Lung (tissue), 12 donors: ENCODE results near the gene RNF19B. TPM values are rescaled to one million over a fixed set of nuclear protein-coding genes. Genes with fewer than 3 reads are reported as not detected.

Experiments
- ATAC-seq: fragments of 200-7000 bp; cut with Tn5 transposase; one replicate; pipeline ENCODE4 v1.9.1; 2020; ENCODE audit warnings: moderate number of reproducible peaks; ENCODE audit not compliant: insufficient read depth, low FRiP score
- DNase-seq, 3 donors: peaks; one replicate each; pipeline ENCODE4 v3.0.0-alpha.2; 2013 to 2017
- H3K27ac ChIP-seq, 2 donors: one replicate each; pipeline ENCODE4 v1.5.1; 2013; ENCODE audit warnings: mild to moderate bottlenecking in 2 of 2, moderate library complexity in 2 of 2, control low read depth in 1 of 2, inconsistent platforms in 1 of 2, low read depth in 1 of 2, low read length in 1 of 2
- H3K27me3 ChIP-seq, 3 donors: one replicate each; pipeline ENCODE4 v1.5.1; 2013; ENCODE audit warnings: low read length in 2 of 3; ENCODE audit not compliant: control insufficient read depth in 3 of 3, insufficient read depth in 3 of 3
- H3K36me3 ChIP-seq, 4 donors: one replicate each; pipeline ENCODE4 v1.5.1; 2013; ENCODE audit warnings: low read length in 4 of 4, mild to moderate bottlenecking in 1 of 4, moderate library complexity in 1 of 4; ENCODE audit not compliant: control insufficient read depth in 4 of 4, insufficient read depth in 4 of 4
- H3K4me1 ChIP-seq, 5 donors: one replicate each; pipeline ENCODE4 v1.5.1; 2013; ENCODE audit warnings: low read length in 5 of 5, mild to moderate bottlenecking in 2 of 5, moderate library complexity in 1 of 5; ENCODE audit not compliant: control insufficient read depth in 5 of 5, insufficient read depth in 5 of 5
- H3K4me3 ChIP-seq: one replicate; pipeline ENCODE4 v1.5.1; 2013; ENCODE audit warnings: mild to moderate bottlenecking, control low read depth, moderate library complexity
- H3K9ac ChIP-seq, 2 donors: one replicate each; pipeline ENCODE4 v1.5.1; 2013; ENCODE audit warnings: low read length in 2 of 2, control low read depth in 1 of 2; ENCODE audit not compliant: insufficient read depth in 1 of 2
- H3K9me3 ChIP-seq, 4 donors: one replicate each; pipeline ENCODE4 v1.5.1; 2013; ENCODE audit warnings: low read length in 3 of 4, mild to moderate bottlenecking in 1 of 4, moderate library complexity in 1 of 4; ENCODE audit not compliant: control insufficient read depth in 4 of 4, insufficient read depth in 3 of 4
- WGBS, 2 donors: extraction: QIAGEN DNeasy Blood & Tissue Kit; methylation state at CpG; one replicate each; pipeline ENCODE4 v1.1.7; 2013; 5-methylcytosine and 5-hydroxymethylcytosine counted together
- polyA plus RNA-seq, 2 donors: library from polyadenylated mRNA; stranded (reverse); fragments of 200-250 nt; gene quantifications; one replicate each; pipeline ENCODE4 v1.2.1, GENCODE V29; 2013
- total RNA-seq, 2 donors: library from RNA; depleted of rRNA in 1 of 2; stranded (reverse); fragments of >200 nt in 1 of 2; gene quantifications; one replicate each; pipeline ENCODE4 v1.2.1, GENCODE V29; 2014 to 2021
- TF ChIP-seq, protein P1 (sequence below): IDR thresholded peaks from 2 replicates; pipeline ENCODE4 v1.5.1; 2012; ENCODE audit warnings: mild to moderate bottlenecking; ENCODE audit errors: control extremely low read depth, extremely low read depth
- donor health status: control.
- donor health status: control.
- donor health status: Bipolar disorder and iron deficiency.
- donor health status: healthy.
- donor health status: DM: yes; HTN: yes; CAD: no.

RNF19B gene
- total and polyA plus RNA-seq, 4 donors = 5.1 to 65.9 (median 26.8) TPM

- 73 to 74% methylated on average over 6 of the region's 6 CpGs for WGBS, 2 donors
- ATAC-seq (no peak), DNase-seq (no peak)
- Histone ChIP-seq H3K9ac (no peak overlapping the region), H3K4me1 (peaks cover 0 to 11% (median 0%) of the 10 kb centered on the region in 5 donors), H3K4me3 (no peak overlapping the region), H3K9me3 (no peaks in the 10 kb centered on the region), H3K36me3 (no peaks in the 10 kb centered on the region), H3K27ac (no peak overlapping the region), H3K27me3 (peaks cover 0 to 11% (median 6%) of the 10 kb centered on the region in 3 donors)
- TF ChIP-seq, protein P1, sequence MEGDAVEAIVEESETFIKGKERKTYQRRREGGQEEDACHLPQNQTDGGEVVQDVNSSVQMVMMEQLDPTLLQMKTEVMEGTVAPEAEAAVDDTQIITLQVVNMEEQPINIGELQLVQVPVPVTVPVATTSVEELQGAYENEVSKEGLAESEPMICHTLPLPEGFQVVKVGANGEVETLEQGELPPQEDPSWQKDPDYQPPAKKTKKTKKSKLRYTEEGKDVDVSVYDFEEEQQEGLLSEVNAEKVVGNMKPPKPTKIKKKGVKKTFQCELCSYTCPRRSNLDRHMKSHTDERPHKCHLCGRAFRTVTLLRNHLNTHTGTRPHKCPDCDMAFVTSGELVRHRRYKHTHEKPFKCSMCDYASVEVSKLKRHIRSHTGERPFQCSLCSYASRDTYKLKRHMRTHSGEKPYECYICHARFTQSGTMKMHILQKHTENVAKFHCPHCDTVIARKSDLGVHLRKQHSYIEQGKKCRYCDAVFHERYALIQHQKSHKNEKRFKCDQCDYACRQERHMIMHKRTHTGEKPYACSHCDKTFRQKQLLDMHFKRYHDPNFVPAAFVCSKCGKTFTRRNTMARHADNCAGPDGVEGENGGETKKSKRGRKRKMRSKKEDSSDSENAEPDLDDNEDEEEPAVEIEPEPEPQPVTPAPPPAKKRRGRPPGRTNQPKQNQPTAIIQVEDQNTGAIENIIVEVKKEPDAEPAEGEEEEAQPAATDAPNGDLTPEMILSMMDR = no peak
Observed at GRCh38 chr1:32902535-32902920, 62.1 kb downstream of the RNF19B start.

DNA sequence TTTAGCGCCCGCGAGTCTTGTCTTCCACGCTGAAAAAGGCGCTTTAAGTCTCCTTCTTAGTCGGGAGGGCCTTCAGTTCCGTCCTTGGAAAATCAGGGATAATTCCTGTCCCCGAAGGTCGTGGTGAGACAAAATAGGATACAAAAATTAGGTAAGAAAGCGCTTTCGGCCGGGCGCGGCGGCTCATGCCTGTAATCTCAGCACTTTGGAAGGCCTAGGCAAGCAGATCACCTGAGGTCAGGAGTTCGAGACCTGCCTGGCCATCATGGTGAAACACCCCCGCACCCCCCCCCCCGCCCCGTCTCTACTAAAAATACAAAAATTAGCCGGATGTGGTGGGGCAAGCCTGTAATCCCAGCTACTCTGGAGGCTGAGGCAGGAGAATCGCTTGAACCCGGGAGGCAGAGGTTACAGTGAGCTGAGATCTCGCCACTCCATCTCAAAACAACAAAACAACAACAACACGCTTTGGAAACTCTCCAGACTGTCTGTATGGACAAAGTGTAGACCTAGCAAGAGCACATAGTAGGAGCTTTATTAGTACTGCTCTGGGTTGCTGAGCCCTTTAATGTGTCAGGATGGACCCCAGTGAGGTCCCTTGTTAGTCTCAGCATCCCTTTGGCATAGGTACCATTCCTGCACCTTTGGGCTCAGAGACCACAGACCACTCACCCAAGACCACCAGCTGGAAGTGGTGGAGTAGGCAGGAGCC lies 62.6 kb downstream of the RNF19B start:
- no peaks in the 10 kb centered on the region for H3K9me3 ChIP-seq
- no peak overlapping the region for H3K27ac ChIP-seq
- H3K27me3 ChIP-seq = peaks cover 0 to 11% (median 6%) of the 10 kb centered on the region in 3 donors
- peaks cover 0 to 11% (median 0%) of the 10 kb centered on the region in 5 donors for H3K4me1 ChIP-seq
- peak overlapping the region; percentile 52 for H3K4me3 ChIP-seq
- no peak for ATAC-seq
- no peak for DNase-seq
- 47 to 54% methylated on average over 24 of the region's 24 CpGs for WGBS, 2 donors
- H3K9ac ChIP-seq = no peak overlapping the region
- TF ChIP-seq, protein P1 = no peak
- H3K36me3 ChIP-seq = no peaks in the 10 kb centered on the region

DNA sequence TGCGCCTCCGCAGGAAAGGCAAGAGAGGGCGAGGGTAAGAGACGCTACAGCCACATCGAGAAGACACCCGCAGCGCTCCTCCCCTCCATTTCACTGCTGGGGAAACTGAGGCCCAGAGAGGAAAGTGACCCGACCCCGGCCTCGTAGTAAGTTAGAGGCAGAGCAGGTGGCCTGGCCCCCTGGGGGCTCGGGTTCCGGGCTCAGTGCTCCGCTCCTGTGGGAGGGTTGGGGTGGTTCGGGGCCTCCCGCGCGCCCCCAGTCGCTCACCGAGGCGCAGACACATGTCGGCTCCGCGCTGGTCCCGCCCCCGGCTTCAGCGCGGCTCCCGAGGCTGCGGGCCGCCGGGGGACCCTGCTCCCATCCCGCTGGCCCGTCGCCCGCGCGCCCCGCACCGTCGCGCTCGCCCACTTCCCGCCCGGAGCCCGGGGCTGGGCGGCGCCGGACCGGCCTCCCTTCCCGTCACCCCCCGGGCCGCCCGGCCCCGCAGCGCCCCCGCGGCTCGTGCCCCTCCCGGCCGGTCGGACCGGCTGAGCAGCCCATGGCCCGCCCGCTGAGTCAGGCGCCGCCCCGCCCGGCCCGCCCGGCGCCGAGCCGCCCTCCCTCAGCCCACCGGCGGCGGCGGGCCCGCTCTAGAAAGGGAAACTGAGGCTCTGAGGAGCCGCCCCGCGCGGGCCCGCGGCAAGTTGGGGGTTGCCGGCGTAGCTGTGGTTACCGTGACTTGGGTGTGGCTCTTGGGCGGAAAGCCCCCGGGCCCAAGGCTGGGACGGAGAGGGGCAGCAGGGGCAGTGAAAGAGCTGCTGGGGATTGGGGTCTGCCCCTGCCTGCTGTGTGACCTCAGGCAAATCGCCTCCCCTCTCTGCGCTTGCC lies 63.4 kb downstream of the RNF19B start, which contains the start of gene TMEM54:
TSS of gene TMEM54 (minus strand) at position 434 of the 867 bp plus-strand sequence. CDS start at position 283, 151 bp downstream.
- peak; percentile 85 for ATAC-seq
- H3K27ac ChIP-seq = no peak within 1 kb of the TSS

More for the DNA sequence above, 63.4 kb downstream of the RNF19B start, which contains the start of gene TMEM54:
- WGBS, 2 donors = 1% methylated on average over 75 to 92 of the region's 92 CpGs
- DNase-seq = peak; percentile 32 to 69 (median 49)
- Histone ChIP-seq H3K36me3 (no peaks in the 10 kb centered on the region), H3K4me1 (peaks cover 0 to 11% (median 0%) of the 10 kb centered on the region in 5 donors), H3K9ac (no peak within 1 kb of the TSS), H3K27me3 (peaks cover 0 to 11% (median 6%) of the 10 kb centered on the region in 3 donors), H3K4me3 (peak within 1 kb of the TSS; percentile 59), H3K9me3 (no peaks in the 10 kb centered on the region)
- TF ChIP-seq, protein P1 = no peak
